HepG2 (cell line): ENCODE results near the gene PYGO2. TPM values are rescaled to one million over a fixed set of nuclear protein-coding genes. Genes with fewer than 3 reads are reported as not detected.

Experiments used
- ATF4 ChIP-seq, 2 experiments: fragments of 450-650 bp in 1 of 2; sonication (generic) in 1 of 2; formaldehyde crosslinking; IDR thresholded peaks; 2 replicates each; pipeline versions ENCODE4 v1.5.0 to v1.8.0; 2020 to 2022; ENCODE audit warnings: mild to moderate bottlenecking in 1 of 2, missing genetic modification reagents in 1 of 2
- ATM ChIP-seq: fragments of 450-650 bp; IDR thresholded peaks from 2 replicates; pipeline ENCODE4 v1.7.1; 2017; ENCODE audit warnings: mild to moderate bottlenecking, borderline replicate concordance
- BCLAF1 ChIP-seq: fragments of 450-650 bp; IDR thresholded peaks from 2 replicates; pipeline ENCODE4 v1.6.1; 2017; ENCODE audit warnings: mild to moderate bottlenecking
- FOXO1 ChIP-seq: sonication (generic); formaldehyde crosslinking; IDR thresholded peaks from 2 replicates; pipeline ENCODE4 v1.4.0; 2020; ENCODE audit warnings: missing genetic modification reagents
- GLMP ChIP-seq: sonication (generic); formaldehyde crosslinking; IDR thresholded peaks from 2 replicates; pipeline ENCODE4 v1.9.0; 2021; ENCODE audit warnings: missing genetic modification reagents, mild to moderate bottlenecking, borderline replicate concordance
- GZF1 ChIP-seq: sonication (generic); formaldehyde crosslinking; IDR thresholded peaks from 2 replicates; pipeline ENCODE4 v1.5.1; 2020; ENCODE audit warnings: mild to moderate bottlenecking, missing genetic modification reagents
- RAD51 ChIP-seq: fragments of 450-650 bp; IDR thresholded peaks from 2 replicates; pipeline ENCODE4 v1.6.1; 2016; ENCODE audit warnings: borderline replicate concordance
- SCMH1 ChIP-seq: sonication (generic); formaldehyde crosslinking; IDR thresholded peaks from 2 replicates; pipeline ENCODE4 v1.9.0; 2021; ENCODE audit warnings: missing genetic modification reagents, mild to moderate bottlenecking, borderline replicate concordance
- SP2 ChIP-seq: sonication (generic); formaldehyde crosslinking; IDR thresholded peaks from 2 replicates; pipeline ENCODE4 v1.5.1; 2020; ENCODE audit warnings: mild to moderate bottlenecking, missing genetic modification reagents
- SRF ChIP-seq: IDR thresholded peaks from 2 replicates; pipeline ENCODE4 v1.6.1; 2011; ENCODE audit warnings: mild to moderate bottlenecking, low read depth, low read length, moderate library complexity
- TBX3 ChIP-seq: fragments of 450-650 bp; IDR thresholded peaks from 2 replicates; pipeline ENCODE4 v1.6.1; 2017; ENCODE audit warnings: antibody characterized with exemption, mild to moderate bottlenecking, inconsistent platforms, borderline replicate concordance
- ZBTB37 ChIP-seq: sonication (generic); formaldehyde crosslinking; IDR thresholded peaks from 2 replicates; pipeline ENCODE4 v1.4.0; 2020; ENCODE audit warnings: mild to moderate bottlenecking, missing genetic modification reagents
- ZFP90 ChIP-seq: sonication (generic); formaldehyde crosslinking; IDR thresholded peaks from 2 replicates; pipeline ENCODE4 v1.8.0; 2022; ENCODE audit warnings: missing genetic modification reagents, mild to moderate bottlenecking, inconsistent platforms, borderline replicate concordance
- ZFP91 ChIP-seq: sonication (generic); formaldehyde crosslinking; IDR thresholded peaks from 2 replicates; pipeline ENCODE4 v1.9.0; 2022; ENCODE audit warnings: missing genetic modification reagents, mild to moderate bottlenecking, borderline replicate concordance
- ZNF207 ChIP-seq: fragments of 450-650 bp; IDR thresholded peaks from 2 replicates; pipeline ENCODE4 v1.6.1; 2016; ENCODE audit warnings: antibody characterized with exemption, borderline replicate concordance
- ZNF274 ChIP-seq: sonication (generic); formaldehyde crosslinking; IDR thresholded peaks from 2 replicates; pipeline ENCODE4 v1.5.1; 2020; ENCODE audit warnings: mild to moderate bottlenecking, missing genetic modification reagents
- ZNF460 ChIP-seq: sonication (generic); formaldehyde crosslinking; IDR thresholded peaks from 2 replicates; pipeline ENCODE4 v1.5.1; 2020; ENCODE audit warnings: missing genetic modification reagents, mild to moderate bottlenecking, borderline replicate concordance
- ZNF549 ChIP-seq: sonication (generic); formaldehyde crosslinking; IDR thresholded peaks from 2 replicates; pipeline ENCODE4 v1.5.0; 2020; ENCODE audit warnings: missing genetic modification reagents
- ZUFSP ChIP-seq: sonication (generic); formaldehyde crosslinking; IDR thresholded peaks from 2 replicates; pipeline ENCODE4 v1.9.0; 2021; ENCODE audit warnings: missing genetic modification reagents, mild to moderate bottlenecking, borderline replicate concordance
- polyA plus RNA-seq, 8 experiments: library from polyadenylated mRNA; depleted of rRNA in 3 of 8; stranded (reverse) in 7 of 8; unstranded in 1 of 8; fragments of >200 nt; fragmentation: Illumina TruSeq in 4 of 8; extraction: Trizol in 4 of 8; gene quantifications; 2 replicates each; pipeline versions ENCODE4 v1.2.1 to v1.2.3, GENCODE V29; 2011 to 2016; ENCODE audit warnings: low read depth in 4 of 8, missing spikeins in 1 of 8, mixed read lengths in 1 of 8; ENCODE audit not compliant: insufficient read depth in 1 of 8
- total RNA-seq, 5 experiments: library from RNA; depleted of rRNA; stranded (reverse); fragments of >200 nt; fragmentation: Illumina TruSeq; extraction: Trizol; gene quantifications; 2 replicates each; pipeline ENCODE4 v1.2.3, GENCODE V29; 2016; ENCODE audit warnings: low read depth in 1 of 5

Gene PYGO2
- total and polyA plus RNA-seq, 2 of the 13 experiments (the other 11 are each of a cell fraction or from before 2014, with no cell fraction given): 20.3 to 21.8 TPM

GRCh38 chr1:154944401-154945159 is 17.0 kb downstream of the PYGO2 start (continued):
- TF ChIP-seq BCLAF1 (no peak), ZUFSP (CRISPR knock-in tag) (no peak), FOXO1 (CRISPR knock-in tag) (peak; percentile 38; the same call in 1 of the 2 replicates), ZNF460 (CRISPR knock-in tag) (no peak; the same call in 1 of the 2 replicates), ZNF207 (no peak), ZFP90 (CRISPR knock-in tag) (no peak), ATF4 (CRISPR knock-in tag; IDR thresholded peaks at IDR 0.05) (no peak), ZBTB37 (CRISPR knock-in tag) (peak; percentile 91), ATM (no peak), ZNF274 (CRISPR knock-in tag) (no peak; the same call in 1 of the 2 replicates), ZFP91 (peak; percentile 80), SCMH1 (CRISPR knock-in tag) (no peak), SRF (no peak), GZF1 (CRISPR knock-in tag) (peak; percentile 35; the same call in 1 of the 2 replicates), TBX3 (no peak), SP2 (CRISPR knock-in tag) (no peak), GLMP (no peak), ZNF549 (CRISPR knock-in tag) (no peak), RAD51 (no peak)
